Body of pancreas (tissue), 4 donors: Measurements from ENCODE around the gene OMA1. TPM values are rescaled to one million over a fixed set of nuclear protein-coding genes. Genes with fewer than 3 reads are reported as not detected.
A peak's percentile ranks its signal among the peaks of the same experiment; 100 is the strongest.
"Not testable (repeated sequence)": the region's sequence is repeated elsewhere in the genome, so short reads cannot be mapped to it uniquely, and the experiment has no call there.

Experiments
- ATAC-seq: fragments of 150-250 bp; one replicate; pipeline ENCODE4 v1.9.1; 2016
- DNase-seq, 4 donors: peaks; one replicate each; pipeline ENCODE4 v3.0.0-alpha.2; 2019
- H3K27ac ChIP-seq, 4 donors: fragments of 200-600 bp; sonication (generic); 1 replicate in 3 of 4; 2 replicates in 1 of 4; pipeline versions ENCODE4 v1.5.1 to v1.6.1; 2016 to 2019; ENCODE audit warnings: mild to moderate bottlenecking in 1 of 4, mixed read lengths in 1 of 4, moderate library complexity in 1 of 4
- H3K27me3 ChIP-seq, 2 donors: fragments of 200-600 bp; sonication (generic); one replicate each; pipeline ENCODE4 v1.6.0; 2016; ENCODE audit warnings: mild to moderate bottlenecking in 1 of 2
- H3K36me3 ChIP-seq, 2 donors: fragments of 200-600 bp; sonication (generic); replicated peaks in 1 of 2; 2 replicates each; pipeline ENCODE4 v1.5.1; 2016; ENCODE audit warnings: low read depth in 2 of 2; ENCODE audit not compliant: insufficient read depth in 1 of 2
- H3K4me1 ChIP-seq: fragments of 200-600 bp; sonication (generic); one replicate; pipeline ENCODE4 v1.6.0; 2016
- H3K4me3 ChIP-seq, 2 donors: fragments of 200-600 bp; sonication (generic); 1 replicate in 1 of 2; 2 replicates in 1 of 2; pipeline ENCODE4 v1.5.1; 2016 to 2019
- H3K9me3 ChIP-seq, 3 donors: fragments of 200-600 bp; sonication (generic); 1 replicate in 2 of 3; 2 replicates in 1 of 3; pipeline ENCODE4 v1.5.1; 2016
- CTCF ChIP-seq, 7 experiments: fragments of 450-650 bp in 4 of 7; fragments of 200-600 bp in 3 of 7; sonication (generic) in 3 of 7; IDR thresholded peaks; one replicate each; pipeline ENCODE4 v1.5.1; 2016 to 2019; ENCODE audit warnings: antibody characterized with exemption in 7 of 7
- POLR2A ChIP-seq, 3 donors: fragments of 450-650 bp; IDR thresholded peaks; one replicate each; pipeline ENCODE4 v1.6.1; 2016; ENCODE audit warnings: antibody characterized with exemption in 3 of 3, mild to moderate bottlenecking in 2 of 3
- WGBS, 2 donors: methylation state at CpG; one replicate each; pipeline ENCODE4 v1.1.5; 2017; 5-methylcytosine and 5-hydroxymethylcytosine counted together
- intact Hi-C: fragments of 100-400 bp; cut with DNase I; formaldehyde crosslinking; loops from one replicate; pipeline ENCODE4 v1.15.1; 2023
- total RNA-seq, 2 donors: library from RNA; depleted of rRNA; stranded (reverse); fragments of >200 nt; gene quantifications; one replicate each; pipeline ENCODE4 v1.1.0, GENCODE V29; 2016

The OMA1 gene
- total RNA-seq, 2 donors from 2014 or later, result 16.5 to 18.7 TPM

- Histone ChIP-seq H3K36me3 (no peaks in the 10 kb centered on the region), H3K4me3 (no peak overlapping the region), H3K27me3 (no peaks in the 10 kb centered on the region), H3K4me1 (peaks cover 16% of the 10 kb centered on the region), H3K9me3 (no peaks in the 10 kb centered on the region), H3K27ac (no peak overlapping the region)
- TF ChIP-seq POLR2A (IDR thresholded peaks at IDR 0.05) (no peak), CTCF (IDR thresholded peaks at IDR 0.05) (no peak)
- intact Hi-C loops, result no loop called here
- no peak for DNase-seq
- WGBS, 2 donors, result 55 to 76% methylated on average over 8 to 9 of the region's 9 CpGs
- no peak for ATAC-seq
Measured at GRCh38 chr1:58551186-58552140, 4.9 kb upstream of the OMA1 start.

GRCh38 chr1:58549291-58549690 is 2.8 kb upstream of the OMA1 start:
- Histone ChIP-seq H3K4me1 (peaks cover 31% of the 10 kb centered on the region), H3K27ac (peak overlapping the region in 3 of 4 donors; percentile 17 to 38 (median 35))
- H3K27me3 ChIP-seq, H3K36me3 ChIP-seq, DNase-seq, H3K9me3 ChIP-seq, ATAC-seq, H3K4me3 ChIP-seq, intact Hi-C loops: not testable (repeated sequence)
- 12 to 13% methylated on average over 6 of the region's 6 CpGs for WGBS, 2 donors

- Histone ChIP-seq H3K36me3 (no peaks in the 10 kb centered on the region), H3K9me3 (no peaks in the 10 kb centered on the region), H3K4me3 (no peak overlapping the region), H3K27me3 (no peaks in the 10 kb centered on the region), H3K4me1 (peaks cover 31% of the 10 kb centered on the region), H3K27ac (no peak overlapping the region)
- ATAC-seq (no peak), DNase-seq (no peak)
- intact Hi-C loops, result no loop called here
- TF ChIP-seq CTCF (IDR thresholded peaks at IDR 0.05), result no peak
- no peak for TF ChIP-seq POLR2A (IDR thresholded peaks at IDR 0.05)
- WGBS, 2 donors, result 74 to 81% methylated on average over 2 of the region's 2 CpGs
Measured at GRCh38 chr1:58548371-58548770, 1.8 kb upstream of the OMA1 start.

GRCh38 chr1:58545591-58546519 is 671 bp downstream of the OMA1 start:
- H3K27me3 ChIP-seq, result no peaks in the 10 kb centered on the region
- intact Hi-C loops, result no loop called here
- 0 to 1% methylated on average over 23 to 41 of the region's 43 CpGs for WGBS, 2 donors
- TF ChIP-seq POLR2A (IDR thresholded peaks at IDR 0.05) (peak in 2 of 3 donors; percentile 59), CTCF (IDR thresholded peaks at IDR 0.05) (peak in 1 of 7 experiments; percentile 2)
- H3K27ac ChIP-seq, result peak overlapping the region; percentile 98 to 100 (median 100)
- no peaks in the 10 kb centered on the region for H3K36me3 ChIP-seq
- no peaks in the 10 kb centered on the region for H3K9me3 ChIP-seq
- peaks cover 31% of the 10 kb centered on the region for H3K4me1 ChIP-seq
- ATAC-seq, result peak; percentile 77
- DNase-seq, result peak; percentile 82 to 88 (median 86)
- H3K4me3 ChIP-seq, result peak overlapping the region; percentile 47 to 87

GRCh38 chr1:58543260-58543659 is 3.3 kb downstream of the OMA1 start:
- Histone ChIP-seq H3K4me3 (no peak overlapping the region), H3K36me3 (no peaks in the 10 kb centered on the region), H3K27me3 (no peaks in the 10 kb centered on the region), H3K9me3 (no peaks in the 10 kb centered on the region), H3K4me1 (peaks cover 20% of the 10 kb centered on the region), H3K27ac (no peak overlapping the region)
- WGBS, 2 donors, result 68 to 71% methylated on average over 1 of the region's 1 CpG
- ATAC-seq (no peak), DNase-seq (no peak)
- intact Hi-C loops, result no loop called here
- TF ChIP-seq CTCF (IDR thresholded peaks at IDR 0.05) (no peak), POLR2A (IDR thresholded peaks at IDR 0.05) (no peak)
